ENCODE results near the gene ATP6V1A. TPM values are rescaled to one million over a fixed set of nuclear protein-coding genes. Genes with fewer than 3 reads are reported as not detected.

ATP6V1A gene
- total RNA-seq, 4 donors from 2014 or later = 28.8 to 38.1 (median 34.2) TPM

- Histone ChIP-seq H3K27me3 (no peaks in the 10 kb centered on the region), H3K4me3 (no peak overlapping the region), H3K27ac (no peak overlapping the region), H3K9me3 (peaks cover 0 to 8% (median 3%) of the 10 kb centered on the region in 4 donors), H3K36me3 (peaks cover 0 to 7% (median 0%) of the 10 kb centered on the region in 3 donors), H3K4me1 (peaks cover 0 to 22% (median 5%) of the 10 kb centered on the region in 4 donors)
- peak in 1 of 2 donors; percentile 46 for DNase-seq (ENCODE audit: low spot score in 2 of 2)
- 88 to 89% methylated on average over 5 of the region's 5 CpGs for WGBS, 2 donors
- TF ChIP-seq CTCF (IDR thresholded peaks at IDR 0.05) = no peak
- TF ChIP-seq EP300 (IDR thresholded peaks at IDR 0.05) = no peak
- TF ChIP-seq POLR2A (IDR thresholded peaks at IDR 0.05) = no peak
These were observed 7.8 kb downstream of the ATP6V1A start for GRCh38 chr3:113754494-113755159.

GRCh38 chr3:113758389-113759024 is 11.7 kb downstream of the ATP6V1A start:
- no peak for DNase-seq (ENCODE audit: low spot score in 2 of 2)
- H3K4me1 ChIP-seq = peaks cover 0 to 9% (median 4%) of the 10 kb centered on the region in 4 donors
- H3K9me3 ChIP-seq = peaks cover 0 to 8% (median 3%) of the 10 kb centered on the region in 4 donors
- H3K36me3 ChIP-seq = peaks cover 0 to 7% (median 0%) of the 10 kb centered on the region in 3 donors
- WGBS, 2 donors = 97 to 100% methylated on average over 1 of the region's 1 CpG
- H3K27ac ChIP-seq = no peak overlapping the region
- no peaks in the 10 kb centered on the region for H3K27me3 ChIP-seq
- H3K4me3 ChIP-seq = no peak overlapping the region
- TF ChIP-seq CTCF (IDR thresholded peaks at IDR 0.05) (no peak), POLR2A (IDR thresholded peaks at IDR 0.05) (no peak), EP300 (IDR thresholded peaks at IDR 0.05) (no peak)

GRCh38 chr3:113764698-113765097 is 17.9 kb downstream of the ATP6V1A start:
- H3K27ac ChIP-seq = no peak overlapping the region
- H3K36me3 ChIP-seq = no peaks in the 10 kb centered on the region
- no peak overlapping the region for H3K4me3 ChIP-seq
- no peaks in the 10 kb centered on the region for H3K27me3 ChIP-seq
- no peaks in the 10 kb centered on the region for H3K9me3 ChIP-seq
- DNase-seq (ENCODE audit: low spot score in 2 of 2) = no peak
- WGBS, 2 donors = 90 to 95% methylated on average over 2 of the region's 2 CpGs
- H3K4me1 ChIP-seq = peaks cover 0 to 4% (median 0%) of the 10 kb centered on the region in 4 donors
- TF ChIP-seq EP300 (IDR thresholded peaks at IDR 0.05) = no peak
- no peak for TF ChIP-seq CTCF (IDR thresholded peaks at IDR 0.05)
- no peak for TF ChIP-seq POLR2A (IDR thresholded peaks at IDR 0.05)

GRCh38 chr3:113769551-113769950 is 22.7 kb downstream of the ATP6V1A start:
- no peak for TF ChIP-seq CTCF (IDR thresholded peaks at IDR 0.05)
- no peak for TF ChIP-seq EP300 (IDR thresholded peaks at IDR 0.05)
- no peak for TF ChIP-seq POLR2A (IDR thresholded peaks at IDR 0.05)
- Histone ChIP-seq H3K36me3 (no peaks in the 10 kb centered on the region), H3K4me1 (peaks cover 0 to 4% (median 0%) of the 10 kb centered on the region in 4 donors), H3K27ac (peak overlapping the region in 1 of 4 donors; percentile 22), H3K4me3 (no peak overlapping the region), H3K27me3 (no peaks in the 10 kb centered on the region), H3K9me3 (no peaks in the 10 kb centered on the region)
- DNase-seq (ENCODE audit: low spot score in 2 of 2) = no peak

- H3K36me3 ChIP-seq = no peaks in the 10 kb centered on the region
- DNase-seq (ENCODE audit: low spot score in 2 of 2) = no peak
- H3K9me3 ChIP-seq = no peaks in the 10 kb centered on the region
- no peak overlapping the region for H3K27ac ChIP-seq
- H3K4me3 ChIP-seq = no peak overlapping the region
- TF ChIP-seq CTCF (IDR thresholded peaks at IDR 0.05) (no peak), EP300 (IDR thresholded peaks at IDR 0.05) (no peak), POLR2A (IDR thresholded peaks at IDR 0.05) (no peak)
- no peaks in the 10 kb centered on the region for H3K27me3 ChIP-seq
- peaks cover 0 to 4% (median 0%) of the 10 kb centered on the region in 4 donors for H3K4me1 ChIP-seq
These were observed 25.2 kb downstream of the ATP6V1A start for GRCh38 chr3:113771993-113772392.

Data from tibial nerve (tissue), 4 donors.